Measurements from ENCODE around the gene LIN7C.

The LIN7C gene

GRCh38 chr11:27512238-27512637 lies 5.7 kb upstream of the LIN7C start:
- in situ Hi-C loops (cut with HindIII; ENCODE audit: low sequenced_read_pairs) = no loop called here

GRCh38 chr11:27509908-27510307 lies 3.3 kb upstream of the LIN7C start:
- in situ Hi-C loops (cut with HindIII; ENCODE audit: low sequenced_read_pairs) = no loop called here

GRCh38 chr11:27507557-27508322 lies 1.2 kb upstream of the LIN7C start:
- in situ Hi-C loops (cut with HindIII; ENCODE audit: low sequenced_read_pairs) = no loop called here

- in situ Hi-C loops (cut with HindIII; ENCODE audit: low sequenced_read_pairs) = no loop called here
Measured at GRCh38 chr11:27505781-27506180, 788 bp downstream of the LIN7C start.

GRCh38 chr11:27504205-27504604 lies 2.4 kb downstream of the LIN7C start:
- in situ Hi-C loops (cut with HindIII; ENCODE audit: low sequenced_read_pairs) = no loop called here

- in situ Hi-C loops (cut with HindIII; ENCODE audit: low sequenced_read_pairs) = no loop called here
Measured at GRCh38 chr11:27501100-27501499, 5.5 kb downstream of the LIN7C start.

GRCh38 chr11:27497911-27498310 lies 8.7 kb downstream of the LIN7C start:
- in situ Hi-C loops (cut with HindIII; ENCODE audit: low sequenced_read_pairs) = no loop called here

GRCh38 chr11:27497284-27497866 lies 9.2 kb downstream of the LIN7C start:
- in situ Hi-C loops (cut with HindIII; ENCODE audit: low sequenced_read_pairs) = no loop called here

GRCh38 chr11:27496461-27496860 lies 10.1 kb downstream of the LIN7C start:
- in situ Hi-C loops (cut with HindIII; ENCODE audit: low sequenced_read_pairs) = no loop called here

- in situ Hi-C loops (cut with HindIII; ENCODE audit: low sequenced_read_pairs) = no loop called here
Measured at GRCh38 chr11:27495710-27496300, 10.8 kb downstream of the LIN7C start.

GRCh38 chr11:27489092-27489491 lies 17.5 kb downstream of the LIN7C start:
- in situ Hi-C loops (cut with HindIII; ENCODE audit: low sequenced_read_pairs) = loop anchor here (10.0 kb wide), 1 partner anchor 284 kb away; no protein-coding TSS in a partner anchor

- in situ Hi-C loops (cut with HindIII; ENCODE audit: low sequenced_read_pairs) = loop anchor here (10.0 kb wide), 1 partner anchor 283 kb away; no protein-coding TSS in a partner anchor
Measured at GRCh38 chr11:27487706-27488105, 18.9 kb downstream of the LIN7C start.

- in situ Hi-C loops (cut with HindIII; ENCODE audit: low sequenced_read_pairs) = loop anchor here (10.0 kb wide), 1 partner anchor 281 kb away; no protein-coding TSS in a partner anchor
Measured at GRCh38 chr11:27485930-27486773, 20.4 kb downstream of the LIN7C start.

- in situ Hi-C loops (cut with HindIII; ENCODE audit: low sequenced_read_pairs) = loop anchor here (10.0 kb wide), 1 partner anchor 278 kb away; no protein-coding TSS in a partner anchor
Measured at GRCh38 chr11:27482793-27483192, 23.8 kb downstream of the LIN7C start.

GRCh38 chr11:27481992-27482391 lies 24.6 kb downstream of the LIN7C start:
- in situ Hi-C loops (cut with HindIII; ENCODE audit: low sequenced_read_pairs) = loop anchor here (10.0 kb wide), 1 partner anchor 277 kb away; no protein-coding TSS in a partner anchor

- in situ Hi-C loops (cut with HindIII; ENCODE audit: low sequenced_read_pairs) = no loop called here
Measured at GRCh38 chr11:27477831-27478230, 28.7 kb downstream of the LIN7C start.

GRCh38 chr11:27477243-27477642 lies 29.3 kb downstream of the LIN7C start:
- in situ Hi-C loops (cut with HindIII; ENCODE audit: low sequenced_read_pairs) = no loop called here

- in situ Hi-C loops (cut with HindIII; ENCODE audit: low sequenced_read_pairs) = no loop called here
Measured at GRCh38 chr11:27475622-27476021, 30.9 kb downstream of the LIN7C start.

- in situ Hi-C loops (cut with HindIII; ENCODE audit: low sequenced_read_pairs) = no loop called here
Measured at GRCh38 chr11:27473017-27473406, 33.6 kb downstream of the LIN7C start.

GRCh38 chr11:27472398-27473016 lies 34.1 kb downstream of the LIN7C start, which contains the start of gene LGR4:
TSS of gene LGR4 (minus strand) at chr11:27472790. CDS start at chr11:27472302, 488 bp downstream.
- in situ Hi-C loops (cut with HindIII; ENCODE audit: low sequenced_read_pairs) = no loop called here
